ENCODE data around the gene TLR6.

Gene TLR6

GRCh38 chr4:38866973-38867477 lies 10.4 kb upstream of the TLR6 start:
- DNase-seq: peak; percentile 46

- no peak for DNase-seq
Measured at GRCh38 chr4:38865445-38865844, 8.8 kb upstream of the TLR6 start.

GRCh38 chr4:38861791-38862190 lies 5.2 kb upstream of the TLR6 start:
- no peak for DNase-seq

GRCh38 chr4:38860788-38861424 lies 4.3 kb upstream of the TLR6 start:
- peak; percentile 80 for DNase-seq

GRCh38 chr4:38859501-38859900 lies 2.9 kb upstream of the TLR6 start:
- DNase-seq: no peak

GRCh38 chr4:38858097-38858420 lies 1.4 kb upstream of the TLR6 start:
- no peak for DNase-seq

- DNase-seq: peak; percentile 80
Measured at GRCh38 chr4:38857354-38858096, 908 bp upstream of the TLR6 start.

- peak; percentile 76 for DNase-seq
Measured at GRCh38 chr4:38856046-38856445, 571 bp downstream of the TLR6 start.

GRCh38 chr4:38855466-38855865 lies 1.2 kb downstream of the TLR6 start:
- no peak for DNase-seq

- DNase-seq: no peak
Measured at GRCh38 chr4:38846015-38846414, 10.6 kb downstream of the TLR6 start.

GRCh38 chr4:38842994-38843393 lies 13.6 kb downstream of the TLR6 start:
- no peak for DNase-seq

- peak; percentile 59 for DNase-seq
Measured at GRCh38 chr4:38837849-38838248, 18.8 kb downstream of the TLR6 start.

GRCh38 chr4:38837334-38837733 lies 19.3 kb downstream of the TLR6 start:
- DNase-seq: no peak

GRCh38 chr4:38834570-38834969 lies 22.0 kb downstream of the TLR6 start:
- no peak for DNase-seq

- DNase-seq: no peak
Measured at GRCh38 chr4:38832624-38833528, 23.7 kb downstream of the TLR6 start.

GRCh38 chr4:38832206-38832605 lies 24.4 kb downstream of the TLR6 start:
- DNase-seq: no peak

- no peak for DNase-seq
Measured at GRCh38 chr4:38831653-38832052, 25.0 kb downstream of the TLR6 start.

GRCh38 chr4:38829237-38829636 lies 27.4 kb downstream of the TLR6 start:
- DNase-seq: no peak

- DNase-seq: no peak
Measured at GRCh38 chr4:38823766-38824165, 32.9 kb downstream of the TLR6 start.

GRCh38 chr4:38822748-38823303 lies 33.8 kb downstream of the TLR6 start:
- peak; percentile 9 for DNase-seq

- DNase-seq: no peak
Measured at GRCh38 chr4:38821739-38822138, 34.9 kb downstream of the TLR6 start.

GRCh38 chr4:38820329-38821061 lies 36.1 kb downstream of the TLR6 start:
- DNase-seq: no peak

- no peak for DNase-seq
Measured at GRCh38 chr4:38819569-38819968, 37.0 kb downstream of the TLR6 start.

All from OCI-M1 (cell line).